SJCRH30 (cell line): ENCODE measurements around the gene LAD1. TPM values are rescaled to one million over a fixed set of nuclear protein-coding genes. Genes with fewer than 3 reads are reported as not detected.
A peak's percentile ranks its signal among the peaks of the same experiment; 100 is the strongest.

Experiments used
- DNase-seq, 2 experiments: peaks; one replicate each; pipeline ENCODE4 v3.0.0-alpha.2; 2015 to 2020
- H3K27ac ChIP-seq: fragments of 250-450 bp; sonication (Bioruptor Pico); 2 replicates; pipeline ENCODE4 v1.5.1; 2020; ENCODE audit warnings: mild to moderate bottlenecking, moderate library complexity
- H3K27me3 ChIP-seq: fragments of 250-450 bp; sonication (Bioruptor Pico); 2 replicates; pipeline ENCODE4 v1.5.1; 2020; ENCODE audit warnings: mild to moderate bottlenecking, moderate library complexity
- H3K36me3 ChIP-seq: fragments of 250-450 bp; sonication (Bioruptor Pico); 2 replicates; pipeline ENCODE4 v1.5.1; 2020; ENCODE audit warnings: mild to moderate bottlenecking, moderate library complexity
- H3K4me1 ChIP-seq: fragments of 250-450 bp; sonication (Bioruptor Pico); 2 replicates; pipeline ENCODE4 v1.5.1; 2020; ENCODE audit warnings: mild to moderate bottlenecking, moderate library complexity
- H3K4me3 ChIP-seq: fragments of 250-450 bp; sonication (Bioruptor Pico); 2 replicates; pipeline ENCODE4 v1.5.1; 2020; ENCODE audit warnings: mild to moderate bottlenecking, moderate library complexity
- H3K9me3 ChIP-seq: fragments of 250-450 bp; sonication (Bioruptor Pico); replicated peaks from 2 replicates; pipeline ENCODE4 v1.5.1; 2020; ENCODE audit warnings: mild to moderate bottlenecking, moderate library complexity
- total RNA-seq: library from RNA; depleted of rRNA; stranded (reverse); fragments of >200 nt; shearing (Covaris generic); gene quantifications from 2 replicates; pipeline ENCODE4 v1.2.3, GENCODE V29; 2014

Gene LAD1
- total RNA-seq, 1 experiment from 2014 or later, result 1.1 TPM

DNA sequence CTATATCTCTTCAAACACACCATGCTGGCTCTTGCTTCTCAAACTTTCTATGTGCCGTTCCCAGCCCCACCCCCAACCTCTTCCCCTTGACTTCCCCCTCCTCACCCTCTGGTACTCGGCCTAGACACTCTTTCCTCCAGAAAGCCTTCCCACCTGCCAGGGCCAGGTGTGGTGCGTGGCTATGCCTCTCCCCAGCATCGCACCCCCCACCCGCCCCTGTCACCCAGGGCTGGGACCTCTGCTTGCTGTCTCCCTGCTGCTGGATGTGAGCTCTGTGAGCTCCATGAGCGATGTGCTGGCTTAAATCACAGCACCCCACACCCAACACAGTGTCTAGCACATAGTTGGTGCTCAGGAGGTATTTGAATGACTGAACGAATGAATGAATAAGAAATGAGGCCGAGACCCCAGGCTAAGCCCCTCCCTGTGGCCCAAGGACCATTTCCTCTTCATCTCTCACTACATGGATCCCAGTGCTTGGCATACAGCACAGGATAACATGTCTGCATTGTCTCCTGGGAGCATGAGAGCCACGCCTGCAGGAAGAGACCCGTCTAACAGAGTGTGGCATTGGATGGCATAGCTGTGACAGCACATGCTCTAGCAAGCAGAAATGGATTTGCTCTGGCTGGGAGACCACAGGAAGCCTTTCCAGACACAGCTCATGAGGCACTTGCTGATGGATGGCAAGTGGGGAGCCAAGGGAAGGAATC, 41.3 kb downstream of the LAD1 start:
- Histone ChIP-seq H3K27me3 (no peaks in the 10 kb centered on the region), H3K27ac (no peak overlapping the region), H3K4me3 (no peak overlapping the region), H3K4me1 (no peaks in the 10 kb centered on the region), H3K36me3 (peaks cover 10% of the 10 kb centered on the region; the same call in 1 of the 2 replicates), H3K9me3 (no peaks in the 10 kb centered on the region)
- no peak for DNase-seq

DNA sequence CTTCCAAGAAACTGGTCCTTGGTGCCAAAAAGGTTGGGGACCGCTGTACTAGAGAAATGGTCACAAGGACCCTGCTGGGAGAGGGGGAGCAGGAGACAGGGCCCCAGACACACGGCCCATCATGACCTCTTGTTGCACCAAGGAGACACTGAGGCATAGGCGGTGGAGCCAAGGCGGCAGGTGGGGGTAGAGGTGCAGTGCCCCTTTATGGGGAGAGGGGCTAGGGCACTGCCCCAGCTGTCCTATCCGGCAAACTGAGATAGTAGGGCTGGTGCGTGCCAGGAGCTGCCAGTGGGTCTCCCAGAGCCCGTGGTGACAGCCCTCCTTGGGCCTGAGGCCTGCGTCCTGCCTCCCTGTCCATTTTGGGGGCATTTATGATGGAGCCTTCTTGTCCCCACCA, 41.9 kb downstream of the LAD1 start:
- no peak for DNase-seq
- Histone ChIP-seq H3K4me3 (no peak overlapping the region), H3K9me3 (no peaks in the 10 kb centered on the region), H3K27me3 (no peaks in the 10 kb centered on the region), H3K4me1 (no peaks in the 10 kb centered on the region), H3K36me3 (peaks cover 4% of the 10 kb centered on the region; the same call in 1 of the 2 replicates), H3K27ac (no peak overlapping the region)

DNA sequence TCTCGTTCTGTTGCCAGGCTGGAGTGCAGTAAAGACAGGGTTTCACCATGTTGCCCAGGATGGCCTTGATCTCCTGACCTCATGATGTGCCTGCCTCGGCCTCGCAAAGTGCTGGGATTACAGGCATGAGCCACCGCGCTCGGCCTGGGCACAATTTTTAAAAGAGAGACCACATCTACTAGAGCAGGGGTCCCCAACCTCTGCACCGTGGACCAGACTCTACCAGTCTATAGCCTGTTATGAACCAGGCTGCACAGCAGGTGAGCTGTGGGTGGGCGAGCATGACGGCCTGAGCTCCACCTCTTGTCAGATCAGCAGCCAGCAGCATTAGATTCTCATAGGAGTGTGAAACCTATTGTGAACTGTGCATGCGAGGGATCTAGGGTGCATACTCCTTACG, 42.4 kb downstream of the LAD1 start:
- H3K9me3 ChIP-seq, result no peaks in the 10 kb centered on the region
- H3K4me1 ChIP-seq, result no peaks in the 10 kb centered on the region
- H3K27me3 ChIP-seq, result no peaks in the 10 kb centered on the region
- H3K4me3 ChIP-seq, result no peak overlapping the region
- H3K36me3 ChIP-seq, result peaks cover 4% of the 10 kb centered on the region; the same call in 1 of the 2 replicates
- no peak for DNase-seq
- no peak overlapping the region for H3K27ac ChIP-seq

DNA sequence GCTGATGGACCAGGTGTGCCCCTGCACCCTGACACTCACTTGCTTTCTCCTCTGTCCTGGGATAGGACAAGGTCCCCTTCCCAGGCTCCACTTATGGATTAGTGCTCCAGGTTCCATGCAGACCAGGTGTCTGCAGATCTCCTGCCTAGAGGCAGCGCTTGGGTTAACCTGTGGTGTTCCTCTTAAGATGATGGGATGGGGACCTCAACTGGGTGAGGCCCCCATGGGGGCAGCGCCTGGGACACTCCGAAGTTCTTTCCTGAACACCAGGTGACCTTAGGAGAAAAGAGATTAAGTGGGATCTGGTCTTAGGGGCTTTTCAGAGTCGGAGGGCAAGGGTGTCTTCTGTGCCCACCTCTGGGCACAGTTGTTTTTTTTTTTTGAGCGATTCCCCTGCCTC, 42.9 kb downstream of the LAD1 start:
- Histone ChIP-seq H3K9me3 (no peaks in the 10 kb centered on the region), H3K4me1 (no peaks in the 10 kb centered on the region), H3K36me3 (peaks cover 4% of the 10 kb centered on the region; the same call in 1 of the 2 replicates), H3K27ac (no peak overlapping the region), H3K27me3 (no peaks in the 10 kb centered on the region), H3K4me3 (no peak overlapping the region)
- DNase-seq, result no peak

DNA sequence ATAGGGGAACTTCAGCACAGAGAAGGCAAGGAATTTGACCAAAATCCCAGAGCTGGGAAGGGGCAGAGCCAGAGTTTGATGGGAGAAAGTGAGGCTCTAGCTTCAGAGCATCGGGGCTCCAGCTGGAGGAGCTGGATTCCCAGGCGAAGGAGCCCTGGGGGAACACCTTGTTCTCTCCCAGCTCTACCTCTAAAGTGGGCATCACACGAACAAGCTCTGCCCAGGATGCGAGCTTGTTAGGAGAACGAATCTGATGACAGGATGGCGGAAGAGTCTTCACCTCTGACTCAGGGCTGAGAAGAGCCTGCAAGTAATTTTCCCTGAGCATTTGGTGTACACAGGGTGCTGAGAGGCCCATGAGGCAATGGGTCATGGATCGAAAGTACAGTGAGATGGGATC, 43.7 kb downstream of the LAD1 start:
- no peak overlapping the region for H3K27ac ChIP-seq
- H3K4me1 ChIP-seq, result no peaks in the 10 kb centered on the region
- H3K27me3 ChIP-seq, result no peaks in the 10 kb centered on the region
- H3K4me3 ChIP-seq, result no peak overlapping the region
- H3K9me3 ChIP-seq, result no peaks in the 10 kb centered on the region
- peaks cover 4% of the 10 kb centered on the region; the same call in 1 of the 2 replicates for H3K36me3 ChIP-seq
- DNase-seq, result no peak

DNA sequence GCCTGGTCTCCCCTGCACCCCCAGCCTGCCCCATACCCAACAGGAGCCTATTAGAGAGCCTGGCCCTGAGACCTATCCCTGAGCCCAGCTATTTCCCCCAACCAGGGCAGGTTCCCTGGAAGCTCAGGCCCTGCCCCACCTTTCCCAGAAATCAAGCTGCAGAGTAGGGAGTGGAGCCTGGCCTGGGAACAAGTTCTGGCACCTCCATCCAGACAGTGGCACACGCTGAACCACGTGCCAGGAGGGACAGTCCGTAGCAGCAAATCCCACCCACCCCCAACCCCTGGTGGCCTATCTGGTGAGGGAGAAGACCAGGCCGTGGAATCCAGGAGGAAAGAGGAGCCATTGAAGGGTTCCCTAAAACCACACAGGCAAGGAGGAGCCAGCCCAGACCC, 44.2 kb downstream of the LAD1 start:
- no peaks in the 10 kb centered on the region for H3K4me1 ChIP-seq
- no peak overlapping the region for H3K27ac ChIP-seq
- no peaks in the 10 kb centered on the region; the same call in 1 of the 2 replicates for H3K36me3 ChIP-seq
- no peaks in the 10 kb centered on the region for H3K9me3 ChIP-seq
- H3K27me3 ChIP-seq, result no peaks in the 10 kb centered on the region
- H3K4me3 ChIP-seq, result no peak overlapping the region
- DNase-seq, result no peak

DNA sequence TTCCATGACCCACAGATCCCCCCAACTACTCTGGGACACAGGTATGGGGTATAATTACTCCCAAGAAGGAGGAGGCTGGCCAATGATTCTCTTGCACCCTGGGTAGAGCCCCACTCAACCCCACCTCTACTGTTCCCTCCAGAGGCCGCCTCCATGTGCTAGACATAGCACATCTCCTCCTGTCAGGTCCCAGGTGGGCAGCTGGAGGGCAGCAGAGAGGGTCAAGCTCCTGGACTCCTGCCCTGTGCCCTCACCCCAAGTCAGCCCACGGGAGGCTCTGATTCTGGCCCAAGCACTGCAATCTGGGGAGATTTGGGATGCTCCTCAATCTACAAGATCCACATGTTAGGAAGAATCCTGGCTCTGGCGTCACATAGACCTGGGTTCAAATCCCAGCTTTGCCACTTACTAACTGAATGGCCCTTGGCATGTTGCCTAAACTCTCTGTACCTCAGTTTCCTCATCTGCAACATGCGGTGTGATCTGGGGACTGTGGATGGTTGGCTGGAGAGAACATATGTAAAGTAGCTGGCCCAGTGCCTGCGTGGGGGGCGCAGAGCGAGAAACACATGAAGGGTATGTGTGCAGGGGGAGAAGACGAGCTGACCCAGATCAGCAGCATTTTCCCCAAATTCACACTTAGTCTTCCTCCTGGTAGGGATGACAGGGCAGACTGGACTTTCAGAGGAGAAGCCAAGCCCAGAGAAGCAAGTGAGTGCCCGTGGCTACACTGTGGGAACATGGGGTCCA, 44.8 kb downstream of the LAD1 start:
- Histone ChIP-seq H3K36me3 (no peaks in the 10 kb centered on the region), H3K27ac (no peak overlapping the region), H3K4me1 (no peaks in the 10 kb centered on the region), H3K27me3 (no peaks in the 10 kb centered on the region), H3K4me3 (no peak overlapping the region), H3K9me3 (no peaks in the 10 kb centered on the region)
- no peak for DNase-seq

DNA sequence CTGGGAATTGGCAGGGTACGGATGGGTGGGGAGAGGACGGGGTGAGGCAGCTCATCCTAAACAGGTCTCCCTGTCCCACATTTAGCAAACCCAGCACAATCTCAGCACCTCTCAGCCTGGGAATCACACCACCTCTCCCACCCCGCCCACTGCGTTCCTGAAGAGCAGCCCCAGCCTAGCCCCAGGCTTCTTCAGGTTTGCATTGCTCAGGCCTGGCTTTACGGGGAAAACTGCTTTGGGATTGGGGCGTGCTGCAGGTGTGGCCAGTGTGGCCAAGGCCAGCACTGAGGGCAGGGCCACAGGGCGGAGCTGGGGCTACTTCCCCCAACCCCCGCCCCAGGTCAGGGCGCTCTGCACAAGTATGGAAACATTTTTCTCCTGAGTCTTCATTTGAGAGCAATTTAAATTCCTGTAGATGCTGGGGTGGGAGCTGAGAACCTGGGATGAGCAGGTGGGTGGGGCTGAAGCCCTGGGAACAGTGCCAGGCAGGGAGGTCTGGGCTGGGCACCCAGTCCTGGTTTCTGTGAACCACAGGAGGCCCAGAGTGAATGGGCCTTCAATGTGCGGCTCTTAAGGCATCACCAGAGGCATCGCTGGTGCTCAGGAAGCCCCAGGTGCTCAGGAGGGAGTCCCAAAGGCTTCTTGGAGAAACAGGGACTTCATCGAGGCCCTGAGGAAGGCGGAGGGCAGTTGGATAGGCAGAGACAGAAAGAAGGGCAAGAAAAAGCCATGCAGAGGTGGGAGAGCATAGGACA, 45.8 kb downstream of the LAD1 start:
- Histone ChIP-seq H3K4me3 (no peak overlapping the region), H3K4me1 (no peaks in the 10 kb centered on the region), H3K27ac (no peak overlapping the region), H3K36me3 (no peaks in the 10 kb centered on the region), H3K9me3 (no peaks in the 10 kb centered on the region), H3K27me3 (no peaks in the 10 kb centered on the region)
- DNase-seq, result no peak

DNA sequence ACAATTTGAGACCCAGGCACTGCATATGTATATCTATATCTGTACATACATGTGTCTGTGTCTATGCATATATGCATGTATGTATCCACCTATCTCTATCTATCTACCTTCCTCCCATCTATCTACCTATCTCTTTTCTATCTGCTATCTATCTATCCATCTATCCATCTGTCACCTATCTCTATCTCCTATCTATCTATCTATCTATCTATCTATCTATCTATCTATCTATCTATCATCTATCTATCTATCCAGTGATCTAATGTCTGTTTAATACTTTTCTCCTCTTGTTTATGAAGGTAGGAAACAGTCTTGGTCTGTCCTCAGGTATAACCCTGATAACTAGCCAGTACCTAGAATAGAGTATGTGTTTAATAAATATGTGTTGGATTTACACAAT, 47.5 kb downstream of the LAD1 start:
- Histone ChIP-seq H3K9me3 (no peaks in the 10 kb centered on the region), H3K4me1 (no peaks in the 10 kb centered on the region; the same call in 1 of the 2 replicates), H3K4me3 (no peak overlapping the region), H3K27ac (no peak overlapping the region), H3K36me3 (no peaks in the 10 kb centered on the region), H3K27me3 (no peaks in the 10 kb centered on the region)
- no peak for DNase-seq

DNA sequence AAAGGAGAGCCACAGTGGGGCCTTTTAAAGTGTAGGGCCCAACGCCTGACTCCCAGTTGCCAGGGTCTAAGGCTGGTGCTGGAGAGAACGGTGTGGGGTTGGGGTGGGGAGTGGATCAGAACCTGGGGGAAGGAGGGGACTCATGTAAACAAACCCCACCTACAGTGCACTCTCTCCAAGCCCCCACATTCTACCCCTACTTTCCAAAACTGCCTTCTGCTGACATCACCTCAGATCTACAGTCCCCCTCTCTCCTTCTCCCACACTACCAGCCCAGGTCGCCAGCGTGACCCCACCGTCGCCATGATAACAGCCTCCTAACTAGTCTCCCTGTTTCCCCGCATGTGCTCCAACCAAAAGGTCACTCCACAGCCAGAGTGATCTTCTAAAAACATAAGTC, 48.2 kb downstream of the LAD1 start:
- Histone ChIP-seq H3K9me3 (no peaks in the 10 kb centered on the region), H3K4me1 (no peaks in the 10 kb centered on the region; the same call in 1 of the 2 replicates), H3K36me3 (no peaks in the 10 kb centered on the region), H3K27me3 (no peaks in the 10 kb centered on the region), H3K4me3 (no peak overlapping the region), H3K27ac (no peak overlapping the region)
- no peak for DNase-seq

DNA sequence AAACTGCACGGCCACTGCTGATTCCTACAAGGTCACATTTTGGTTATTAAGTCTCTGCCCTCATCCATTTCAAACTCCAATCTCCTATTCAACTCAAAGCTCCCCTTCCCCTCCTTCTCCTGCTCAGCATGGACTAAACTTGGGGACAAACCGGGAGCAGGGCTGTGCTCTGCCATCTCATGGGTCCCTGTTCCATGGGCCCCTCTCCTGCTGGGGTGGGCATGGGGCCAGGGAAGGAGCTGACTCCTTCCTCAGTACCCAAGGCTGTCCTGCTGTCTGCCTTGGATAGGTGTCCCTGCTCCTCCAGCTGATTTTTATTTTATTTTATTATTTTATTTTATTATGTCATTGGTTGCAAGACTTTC, 48.8 kb downstream of the LAD1 start:
- no peak for DNase-seq
- H3K27ac ChIP-seq, result no peak overlapping the region
- no peaks in the 10 kb centered on the region; the same call in 1 of the 2 replicates for H3K4me1 ChIP-seq
- no peaks in the 10 kb centered on the region for H3K27me3 ChIP-seq
- no peaks in the 10 kb centered on the region for H3K9me3 ChIP-seq
- no peak overlapping the region for H3K4me3 ChIP-seq
- H3K36me3 ChIP-seq, result no peaks in the 10 kb centered on the region

DNA sequence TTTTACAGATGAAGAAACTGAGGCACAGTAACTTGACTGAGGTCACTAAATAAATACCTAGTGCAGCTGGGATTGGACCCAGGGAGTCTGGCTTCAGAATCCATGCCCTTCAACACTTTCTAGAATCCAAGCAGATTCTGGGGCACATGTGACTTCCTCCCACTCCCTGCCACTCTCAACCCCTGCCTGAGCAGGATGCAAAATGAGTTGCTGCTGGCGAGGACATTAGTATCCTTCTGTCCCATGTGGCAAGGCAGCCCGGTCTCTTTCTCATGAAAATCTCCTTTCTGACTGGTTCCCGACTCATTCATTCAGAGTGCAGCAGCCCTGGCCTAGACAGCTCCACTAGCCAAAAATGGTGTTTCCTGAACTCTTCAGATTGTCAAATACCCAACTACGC, 50.0 kb downstream of the LAD1 start:
- Histone ChIP-seq H3K27me3 (no peaks in the 10 kb centered on the region), H3K9me3 (no peaks in the 10 kb centered on the region), H3K27ac (no peak overlapping the region), H3K36me3 (no peaks in the 10 kb centered on the region), H3K4me1 (no peaks in the 10 kb centered on the region; the same call in 1 of the 2 replicates), H3K4me3 (no peak overlapping the region)
- no peak for DNase-seq

DNA sequence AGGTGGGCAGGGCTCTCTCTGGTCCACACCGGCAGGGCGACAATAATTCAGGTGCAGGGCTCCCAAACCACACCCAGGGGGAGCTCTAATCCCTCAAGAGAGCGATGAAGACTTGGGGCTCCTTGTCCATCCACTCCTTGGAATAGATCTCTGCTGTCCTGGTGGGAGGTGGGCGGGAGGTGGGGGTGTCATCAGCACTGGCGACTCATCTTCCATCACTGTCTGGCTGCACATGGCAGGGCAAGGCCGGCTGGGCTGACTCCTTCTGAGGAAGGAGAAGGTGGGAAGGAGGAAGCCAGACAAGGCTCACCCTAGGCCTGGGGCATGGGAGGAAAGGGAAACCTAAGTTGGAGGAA, 50.9 kb downstream of the LAD1 start:
- H3K4me3 ChIP-seq, result no peak overlapping the region
- no peaks in the 10 kb centered on the region for H3K27me3 ChIP-seq
- no peaks in the 10 kb centered on the region; the same call in 1 of the 2 replicates for H3K4me1 ChIP-seq
- H3K36me3 ChIP-seq, result no peaks in the 10 kb centered on the region
- no peaks in the 10 kb centered on the region for H3K9me3 ChIP-seq
- peak; percentile 77 to 92 for DNase-seq
- H3K27ac ChIP-seq, result no peak overlapping the region

DNA sequence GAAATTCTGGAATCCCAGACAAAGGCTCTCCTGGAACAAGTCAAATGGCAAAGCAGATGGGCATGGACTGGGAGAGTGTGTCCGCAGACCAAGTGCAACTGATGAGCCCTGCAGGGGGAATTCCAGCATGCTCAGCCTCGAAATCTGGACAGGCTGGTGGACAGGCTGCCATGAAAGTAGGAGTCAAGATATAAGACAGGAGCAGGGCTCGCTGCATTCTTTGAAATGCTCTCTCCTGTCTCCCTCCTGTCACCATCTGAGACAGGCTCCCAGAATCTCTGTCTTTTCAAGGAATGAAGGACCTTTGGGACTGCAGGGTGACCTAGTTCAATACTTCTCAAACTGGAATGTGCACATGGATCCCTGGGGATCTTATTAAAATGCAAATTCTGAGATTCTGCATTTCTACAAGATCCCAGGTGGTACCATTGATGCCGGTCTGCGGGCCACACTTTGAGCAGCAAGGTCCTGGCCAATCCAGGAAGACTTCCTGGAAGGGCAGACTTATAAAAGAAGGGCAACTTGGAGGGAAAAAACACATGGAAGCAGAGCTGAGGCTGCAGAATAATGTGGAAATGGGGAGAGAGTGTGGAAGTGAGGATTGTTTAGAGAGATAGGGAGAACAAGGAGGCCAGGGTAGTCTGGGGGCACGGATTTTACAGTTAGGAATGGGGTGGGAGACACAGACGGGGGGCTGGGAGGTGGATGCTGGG, 51.5 kb downstream of the LAD1 start:
- Histone ChIP-seq H3K9me3 (no peaks in the 10 kb centered on the region), H3K27ac (no peak overlapping the region), H3K4me3 (no peak overlapping the region), H3K4me1 (no peaks in the 10 kb centered on the region; the same call in 1 of the 2 replicates), H3K27me3 (no peaks in the 10 kb centered on the region), H3K36me3 (no peaks in the 10 kb centered on the region)
- no peak for DNase-seq
